Superior temporal gyrus (tissue), 1 donor: ENCODE data around the gene RTL10.
A peak's percentile ranks its signal among the peaks of the same experiment; 100 is the strongest.

ENCODE experiments used
- DNase-seq: peaks from one replicate; pipeline ENCODE4 v3.0.0-alpha.2; 2016; ENCODE audit errors: extremely low spot score

RTL10 gene

DNA sequence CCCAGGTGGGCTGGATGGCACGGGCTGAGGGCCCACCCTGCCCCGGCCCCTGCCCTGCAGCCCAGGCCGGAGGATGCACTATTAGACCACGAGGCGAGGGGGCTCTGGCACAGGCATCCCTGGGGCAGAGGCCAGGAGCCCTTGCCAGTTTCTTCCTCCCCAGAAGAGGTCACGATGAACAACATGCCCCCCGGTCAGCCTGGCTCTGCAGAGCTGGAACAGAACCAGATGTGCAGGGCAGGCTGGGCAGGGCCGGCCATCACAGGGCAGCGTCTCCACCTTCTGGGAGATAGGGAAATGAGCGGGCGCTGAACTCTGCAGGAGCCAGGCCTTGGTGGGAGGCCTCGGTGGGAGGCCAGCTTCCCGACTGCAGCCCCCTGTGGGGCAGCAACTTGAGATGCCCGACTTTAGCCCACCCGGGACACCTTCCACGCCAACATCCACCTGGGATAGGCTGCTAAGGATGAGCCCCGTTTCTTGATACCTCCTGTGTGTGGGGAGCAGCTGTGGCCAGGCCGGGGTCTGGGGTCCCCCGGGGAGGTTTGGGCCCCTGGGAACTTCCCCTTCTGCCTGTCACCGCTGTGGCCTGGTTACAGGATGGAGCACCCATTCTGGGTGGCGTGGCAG, 21.8 kb upstream of the RTL10 start:
- DNase-seq, result no peak

DNA sequence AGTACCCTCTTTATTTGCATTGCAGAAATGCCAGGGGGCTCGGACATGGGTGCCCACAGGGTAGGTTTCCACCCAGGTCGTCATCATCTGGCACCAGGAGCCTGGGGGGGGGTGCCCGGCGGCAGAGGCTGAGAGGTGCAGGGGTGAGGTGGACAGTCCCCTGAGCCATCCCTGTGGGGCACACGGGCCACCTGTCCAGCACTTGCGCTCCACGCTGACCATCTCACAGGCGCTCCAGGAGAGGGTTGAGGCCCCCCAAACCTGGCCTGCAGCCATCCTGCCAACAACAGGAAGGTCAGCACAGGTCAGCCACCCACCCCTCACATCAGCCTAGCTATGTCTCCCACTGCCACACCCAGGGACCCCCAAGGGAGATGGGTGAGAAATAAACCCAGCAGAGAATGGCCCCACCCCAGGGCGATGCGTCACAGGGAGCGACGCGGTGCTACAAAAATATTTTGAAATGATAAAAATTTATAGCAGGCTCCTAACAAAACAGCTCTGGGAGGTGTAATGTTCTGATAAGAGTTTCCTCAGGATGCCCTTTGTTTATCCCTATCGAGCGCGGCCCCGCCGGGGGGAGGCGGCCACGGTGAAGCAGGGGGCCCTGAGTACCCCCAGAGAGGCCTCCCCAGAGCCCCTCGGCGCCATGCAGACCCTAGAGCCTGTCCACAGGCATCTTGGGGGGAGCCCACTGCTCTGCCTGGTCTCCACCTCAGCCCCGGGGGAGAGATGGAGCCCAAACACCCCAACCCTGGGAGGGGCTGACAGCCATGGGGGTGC, 21.0 kb upstream of the RTL10 start:
- DNase-seq, result no peak

DNA sequence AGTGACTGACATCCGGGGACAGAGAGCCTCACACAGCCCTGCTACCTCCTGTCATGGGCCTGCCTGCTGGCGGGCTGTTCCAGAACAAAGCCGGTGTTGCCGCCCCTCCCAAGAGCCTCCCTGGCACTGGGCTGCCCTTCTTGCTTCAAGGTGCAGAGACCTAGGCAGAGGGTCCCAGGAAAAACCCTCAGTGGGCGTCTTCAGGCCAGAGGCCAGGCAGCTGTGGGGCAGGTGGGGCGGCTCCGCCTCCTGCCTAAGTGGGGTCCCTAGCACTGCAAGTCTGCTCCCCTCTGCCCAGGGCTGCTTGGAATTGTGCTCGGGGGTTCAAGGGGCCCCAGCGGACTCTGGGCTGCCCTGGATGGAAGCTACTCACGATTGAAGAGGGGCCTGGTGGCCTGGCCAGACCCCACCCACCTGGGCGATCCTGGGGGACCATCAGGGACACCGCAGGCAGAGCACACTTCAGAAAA, 20.4 kb upstream of the RTL10 start:
- no peak for DNase-seq

DNA sequence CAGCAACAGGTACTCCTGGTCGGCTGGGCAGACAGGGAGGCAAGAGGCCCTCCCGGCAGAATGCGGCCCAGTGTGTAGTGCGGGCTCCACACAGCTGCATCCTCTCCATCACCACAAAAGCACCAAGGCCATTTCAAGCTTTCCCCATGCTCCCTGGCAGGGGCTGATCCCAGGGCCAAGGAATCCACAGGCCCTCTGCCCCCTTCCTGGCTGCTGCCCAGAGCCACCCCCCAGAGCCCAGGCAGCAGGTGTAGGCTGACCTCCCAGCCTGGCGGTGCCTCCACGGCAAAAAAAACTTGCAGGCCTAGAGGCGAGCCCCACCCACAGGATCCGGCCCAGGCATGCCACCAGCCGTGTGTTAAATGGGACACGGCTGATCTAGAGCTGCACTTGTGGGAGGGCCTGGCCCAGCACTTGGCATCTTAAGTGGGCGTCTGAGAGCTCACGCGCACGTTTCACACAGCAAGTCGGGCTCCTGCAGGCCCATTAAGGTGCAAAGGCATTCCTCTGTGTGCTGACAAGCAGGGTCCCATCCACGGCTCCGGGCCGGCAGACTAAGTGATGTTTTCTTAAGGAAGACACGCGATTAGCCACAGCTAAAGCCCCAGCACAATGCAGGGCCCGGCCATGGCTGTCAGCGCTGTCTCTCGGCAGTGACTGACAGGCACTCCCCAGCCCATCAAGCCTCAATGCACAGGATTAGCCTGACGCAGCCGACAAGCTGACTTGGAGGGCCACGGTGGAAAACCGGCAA, 19.8 kb upstream of the RTL10 start:
- no peak for DNase-seq

DNA sequence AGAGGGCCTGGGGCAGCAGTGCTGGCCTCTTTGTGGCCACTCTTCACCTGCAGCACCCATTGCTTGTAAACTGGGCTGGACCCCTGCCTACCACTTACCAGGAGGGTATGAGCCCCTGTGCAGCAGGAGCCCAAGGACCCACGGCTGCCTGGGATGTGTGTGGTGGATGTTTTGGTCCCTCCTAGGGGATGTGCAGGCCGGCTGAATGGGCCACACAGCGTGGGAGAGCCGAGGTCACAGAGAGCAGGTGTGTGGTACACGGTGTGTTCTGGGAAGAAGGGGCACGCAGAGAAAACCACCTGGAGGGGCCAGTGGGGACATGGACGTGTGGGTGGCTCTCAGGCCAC, 19.3 kb upstream of the RTL10 start:
- no peak for DNase-seq

DNA sequence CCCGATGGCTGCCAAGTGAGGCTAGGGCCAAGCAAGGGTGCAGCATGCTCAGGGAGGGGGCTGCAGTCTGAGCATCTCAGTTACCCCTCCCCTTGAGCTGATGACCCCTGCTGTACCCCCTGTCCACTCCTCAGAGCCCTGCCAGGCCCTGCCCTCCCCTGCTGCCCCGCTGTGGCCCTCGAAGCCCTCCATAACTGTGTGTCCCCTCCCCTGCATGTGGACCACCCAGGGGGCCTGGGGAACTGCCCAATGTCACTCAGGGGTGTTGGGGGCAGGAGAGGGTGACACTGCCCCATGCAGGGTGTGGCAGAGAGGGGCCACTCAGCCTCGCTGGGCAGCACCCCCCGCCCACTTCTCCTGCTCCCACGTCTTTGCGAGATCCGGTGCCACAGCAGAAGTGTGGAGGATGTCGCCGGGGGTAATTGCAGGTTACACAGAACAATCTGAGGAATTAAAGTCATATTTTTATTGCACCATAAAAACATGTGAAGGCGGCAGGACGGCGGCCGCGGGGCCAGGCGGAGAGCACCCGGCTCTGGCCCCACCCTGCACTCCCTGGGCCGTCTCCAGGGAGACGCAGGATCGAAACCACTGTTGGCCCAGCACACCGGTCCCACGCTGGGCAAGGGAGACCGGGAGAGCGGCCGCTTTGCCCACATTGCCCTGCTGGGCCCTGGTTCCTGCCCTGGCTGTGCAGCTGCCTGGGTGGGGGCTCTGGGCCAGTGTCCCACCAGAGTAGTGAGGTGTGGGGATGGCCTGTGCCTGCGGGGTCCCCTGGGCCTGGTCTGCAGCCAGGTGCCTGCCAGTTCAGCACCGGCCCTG, 18.7 kb upstream of the RTL10 start:
- DNase-seq, result no peak

DNA sequence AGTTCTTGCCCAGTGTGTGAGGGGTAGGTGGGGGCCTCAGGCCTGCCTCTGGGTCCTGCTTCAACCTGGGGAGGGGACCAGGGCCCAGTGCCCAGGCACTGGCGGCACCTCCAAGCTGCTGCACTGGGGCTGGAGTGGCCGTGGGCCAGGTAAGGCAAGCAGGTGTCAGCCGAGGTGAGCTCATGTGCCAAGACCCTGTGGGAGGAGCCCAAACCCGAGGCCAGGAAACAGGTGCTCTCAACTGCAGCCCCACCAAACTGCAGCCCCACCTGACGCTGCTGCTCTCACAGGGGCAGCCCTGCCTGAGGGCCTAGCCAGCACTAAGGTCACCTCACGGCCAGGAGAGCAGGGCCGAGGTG, 18.1 kb upstream of the RTL10 start:
- DNase-seq, result no peak

DNA sequence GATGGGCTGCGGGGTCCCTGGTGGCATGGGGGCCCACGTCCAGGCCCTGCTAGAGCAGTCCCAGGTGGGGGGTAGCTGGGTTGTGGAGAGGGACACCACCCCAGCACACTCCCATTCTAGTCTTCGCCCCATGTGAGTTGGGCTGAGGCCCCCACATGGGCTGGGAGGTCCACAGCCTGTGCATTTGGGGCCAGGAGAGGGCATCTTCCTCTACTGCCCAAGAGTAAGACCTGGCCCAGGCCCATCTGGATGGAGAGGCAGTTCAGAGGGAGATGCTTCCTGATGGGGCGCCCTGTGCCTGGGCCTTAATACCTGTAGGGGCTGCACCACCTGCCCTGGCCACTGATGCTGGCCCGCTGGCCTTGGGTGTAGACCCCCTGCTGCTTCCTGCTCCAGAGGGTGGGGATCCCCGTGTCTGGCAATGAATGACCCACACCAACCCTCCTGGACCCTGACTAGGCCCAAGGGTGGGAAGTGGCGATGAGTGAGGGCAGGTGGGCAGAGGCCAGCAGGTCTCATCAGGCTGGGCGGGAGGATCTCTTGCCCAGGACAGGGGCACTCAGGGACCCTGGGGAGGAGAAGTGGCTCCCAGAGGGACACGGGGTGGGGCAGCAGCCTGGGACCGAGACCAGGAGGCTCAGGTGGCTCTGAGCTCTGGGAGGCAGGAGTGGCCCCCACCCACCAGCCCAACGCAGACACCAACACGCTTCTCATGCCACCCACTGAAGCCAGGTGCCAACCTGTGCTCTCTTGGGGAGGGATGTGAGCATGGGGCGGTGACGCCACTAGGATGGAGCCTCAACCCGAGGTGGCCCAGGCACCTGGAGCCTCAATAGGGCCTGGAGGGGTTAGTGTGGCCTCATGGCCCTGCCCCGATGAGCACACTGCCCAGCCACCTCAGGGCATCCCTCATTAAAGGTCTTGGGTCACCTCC, 17.4 kb upstream of the RTL10 start:
- DNase-seq, result no peak

DNA sequence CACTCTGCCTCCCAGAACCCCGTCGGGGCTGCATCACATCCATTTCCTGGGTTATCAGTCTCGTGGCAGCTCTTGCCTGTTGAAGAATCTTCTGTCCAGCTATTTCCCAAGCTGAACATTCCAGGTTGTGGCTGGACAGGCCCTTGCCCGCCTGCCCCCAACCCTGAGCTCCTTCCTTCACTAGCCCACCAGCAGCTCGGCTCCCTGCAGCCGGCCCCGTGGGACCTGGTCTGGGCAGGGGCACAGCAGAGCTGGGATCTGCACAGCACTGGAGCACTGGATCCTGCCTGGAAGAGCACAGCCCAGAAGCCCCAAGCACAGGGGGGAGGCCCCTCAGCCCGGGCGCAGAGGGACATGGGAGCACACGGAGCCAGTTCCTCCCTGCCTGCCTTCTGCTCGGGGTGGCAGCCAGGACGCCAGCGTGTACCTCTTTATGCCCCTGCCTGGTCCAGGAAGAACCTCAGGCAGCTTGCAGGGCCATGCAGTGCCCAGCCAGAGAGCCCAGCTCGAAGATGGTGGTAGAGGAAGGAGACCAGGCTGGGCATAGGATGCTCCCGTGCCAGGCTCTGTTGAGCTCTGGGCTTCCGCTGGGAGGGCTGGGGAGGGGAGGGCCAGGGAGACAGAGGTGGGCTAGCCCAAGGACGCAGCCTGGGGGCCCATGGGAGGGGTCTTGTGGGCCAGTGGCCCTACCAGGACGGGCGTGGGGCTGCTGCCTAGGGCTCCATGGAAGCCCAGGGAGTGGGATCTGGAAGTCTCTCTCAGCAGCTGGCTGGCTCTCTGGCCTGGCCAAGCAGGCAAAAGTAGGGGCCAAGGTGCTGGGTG, 16.6 kb upstream of the RTL10 start:
- DNase-seq, result no peak

DNA sequence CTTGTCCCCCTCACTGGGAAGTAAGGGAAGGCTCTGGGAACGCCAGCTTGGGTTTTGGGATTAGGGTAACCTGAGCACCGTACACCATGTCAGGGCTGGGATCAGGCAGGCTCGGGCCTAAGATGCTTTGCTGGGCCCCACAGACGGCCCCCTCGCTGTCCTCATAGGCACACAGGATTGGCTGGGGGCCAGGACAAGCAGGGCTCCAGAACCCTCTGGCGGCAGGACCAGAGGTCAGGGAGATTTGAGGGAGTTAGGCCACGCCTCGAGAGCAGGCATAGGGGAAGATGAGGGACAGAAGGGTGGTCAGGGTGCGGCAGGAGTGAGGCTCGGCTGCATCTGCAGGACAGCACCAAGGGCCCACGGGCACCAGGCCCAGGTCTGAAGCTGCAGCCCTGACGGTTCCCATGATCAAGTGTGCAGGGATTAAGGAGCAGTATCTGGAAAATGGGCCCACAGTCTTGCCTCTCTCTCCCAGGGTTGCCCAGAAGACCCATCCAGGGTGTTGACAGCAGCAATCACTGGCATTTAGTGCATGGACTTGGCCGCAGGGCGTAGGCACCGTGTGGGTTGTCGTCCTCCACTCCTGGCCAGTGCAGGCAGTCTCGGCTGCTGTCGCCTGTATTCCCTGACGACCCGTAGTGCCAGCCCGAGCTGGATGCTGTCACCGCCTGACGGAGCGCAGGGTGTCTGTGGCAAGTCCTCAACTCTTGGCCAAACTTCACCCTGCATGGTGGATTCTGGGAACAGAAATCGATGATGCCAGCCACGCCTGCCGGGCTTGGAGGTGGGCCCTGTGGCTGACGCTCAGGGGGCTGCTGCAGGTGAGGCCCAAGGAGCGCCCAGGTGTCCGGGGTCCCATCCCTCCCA, 15.7 kb upstream of the RTL10 start:
- no peak for DNase-seq

DNA sequence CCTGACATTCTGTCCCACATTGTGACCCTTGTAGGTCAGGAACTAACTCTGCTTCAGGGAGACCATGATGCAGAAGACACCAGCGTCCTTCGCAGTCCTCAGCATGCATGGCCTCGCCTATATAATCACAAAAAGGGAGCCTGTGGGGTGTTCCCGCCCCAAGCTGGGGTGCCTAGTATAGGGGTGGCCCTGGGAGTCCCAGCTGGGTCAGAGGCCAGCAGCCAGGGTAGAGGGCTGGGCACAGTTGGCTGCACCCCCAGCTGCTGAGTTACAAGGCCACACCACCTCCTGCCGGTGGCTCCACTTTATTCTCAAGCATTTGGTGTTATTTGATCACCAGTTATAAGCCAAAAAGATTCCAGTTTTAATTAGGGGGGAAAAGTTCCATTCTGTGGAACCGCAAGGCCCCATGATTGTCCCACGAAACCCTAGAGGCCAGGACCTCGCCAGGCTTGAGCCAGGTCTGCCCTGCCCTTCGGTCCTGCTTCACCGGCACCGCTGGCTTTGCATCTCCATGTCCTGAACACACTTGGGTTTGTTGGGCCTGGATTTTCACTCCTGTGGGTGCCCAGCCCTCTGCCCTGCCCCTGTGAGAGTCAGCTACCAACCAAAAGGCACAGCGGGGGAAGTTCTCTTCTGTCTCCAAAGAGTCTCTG, 15.0 kb upstream of the RTL10 start:
- DNase-seq, result no peak

DNA sequence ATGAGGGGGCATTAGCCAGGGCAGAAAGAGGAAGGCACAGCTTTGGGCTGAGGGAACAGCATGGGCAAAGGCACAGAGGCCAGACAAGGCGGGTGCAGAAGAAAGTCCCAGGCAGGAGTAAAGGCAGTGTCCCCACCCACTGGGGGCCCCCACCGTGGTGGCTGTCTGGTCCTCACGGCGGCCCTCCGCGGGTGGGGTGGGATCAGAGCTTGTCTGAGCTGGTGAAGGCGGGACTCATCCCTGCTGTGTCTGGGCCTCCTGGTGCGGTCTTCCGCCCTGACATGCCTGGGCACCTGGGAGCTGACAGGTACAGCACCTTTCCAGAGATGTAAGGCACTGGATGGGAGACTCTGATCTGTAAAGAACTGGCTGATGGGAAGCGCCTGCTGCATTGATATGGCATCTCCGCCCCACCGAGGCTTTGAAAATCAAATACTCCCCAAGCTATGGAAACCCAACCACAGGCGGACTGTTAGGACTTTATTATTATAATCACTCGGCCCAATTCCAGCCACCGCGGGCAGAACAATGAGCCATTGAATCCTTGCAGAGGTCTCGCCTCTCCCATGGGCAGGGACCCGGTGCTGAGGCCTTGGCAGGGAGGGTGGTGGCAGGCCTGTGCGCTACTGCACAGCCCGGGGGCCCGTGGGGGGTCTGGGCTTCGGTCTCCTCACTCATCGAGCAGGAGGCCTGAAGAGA, 14.2 kb upstream of the RTL10 start:
- peak; percentile 68 for DNase-seq

DNA sequence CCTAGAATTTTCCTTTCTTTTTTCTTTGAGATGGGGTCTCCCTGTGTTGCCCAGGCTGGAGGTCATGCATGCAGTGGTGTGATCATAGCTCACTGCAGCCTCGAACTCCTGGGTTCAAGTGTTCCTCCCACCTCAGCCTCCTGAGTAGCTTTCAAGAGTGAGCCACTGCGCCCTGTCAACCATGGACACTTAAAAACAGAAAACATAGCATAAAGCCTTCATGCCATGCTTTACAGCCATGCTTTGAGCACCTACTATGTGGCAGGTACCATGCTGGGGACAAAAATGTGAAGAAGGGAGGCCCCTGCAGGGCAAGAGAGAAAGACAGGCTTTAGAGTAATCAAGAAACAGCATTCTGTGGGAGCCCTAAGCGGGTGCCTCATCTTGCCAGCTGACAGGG, 13.7 kb upstream of the RTL10 start:
- no peak for DNase-seq

DNA sequence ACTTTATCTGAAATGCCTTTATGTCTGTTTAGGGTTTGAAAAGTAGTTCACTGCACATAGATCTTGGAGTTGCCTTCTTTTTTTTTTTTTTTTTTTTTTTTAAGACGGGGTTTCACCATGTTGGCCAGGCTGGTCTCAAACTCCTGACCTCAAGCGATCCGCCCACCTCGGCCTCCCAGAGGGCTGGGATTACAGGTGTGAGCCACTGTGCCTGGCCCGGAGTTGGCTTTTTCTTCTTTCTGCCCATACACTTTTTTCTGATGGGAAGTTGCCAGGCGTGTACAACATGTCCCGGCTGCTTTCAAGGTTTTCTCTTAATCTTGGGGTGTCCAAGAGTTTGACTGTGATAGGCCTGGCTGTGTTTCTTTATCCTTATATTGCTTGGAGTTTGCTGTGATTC, 12.9 kb upstream of the RTL10 start:
- no peak for DNase-seq

DNA sequence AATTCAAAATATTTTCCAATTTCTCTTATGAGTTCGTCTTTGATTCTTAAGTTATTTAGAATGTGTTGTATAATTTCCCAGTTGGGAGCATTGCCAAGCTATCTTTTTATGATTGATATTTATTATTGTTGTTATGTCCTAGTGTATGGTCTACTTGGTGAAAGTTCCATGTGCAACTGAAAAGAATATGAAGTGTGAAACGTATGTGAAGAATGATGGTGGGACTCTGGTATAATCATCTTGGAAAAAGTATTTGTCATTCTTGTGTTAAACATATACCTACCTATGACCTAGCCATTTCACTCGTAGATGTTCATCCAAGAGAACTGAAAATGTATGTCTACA, 12.0 kb upstream of the RTL10 start:
- no peak for DNase-seq

DNA sequence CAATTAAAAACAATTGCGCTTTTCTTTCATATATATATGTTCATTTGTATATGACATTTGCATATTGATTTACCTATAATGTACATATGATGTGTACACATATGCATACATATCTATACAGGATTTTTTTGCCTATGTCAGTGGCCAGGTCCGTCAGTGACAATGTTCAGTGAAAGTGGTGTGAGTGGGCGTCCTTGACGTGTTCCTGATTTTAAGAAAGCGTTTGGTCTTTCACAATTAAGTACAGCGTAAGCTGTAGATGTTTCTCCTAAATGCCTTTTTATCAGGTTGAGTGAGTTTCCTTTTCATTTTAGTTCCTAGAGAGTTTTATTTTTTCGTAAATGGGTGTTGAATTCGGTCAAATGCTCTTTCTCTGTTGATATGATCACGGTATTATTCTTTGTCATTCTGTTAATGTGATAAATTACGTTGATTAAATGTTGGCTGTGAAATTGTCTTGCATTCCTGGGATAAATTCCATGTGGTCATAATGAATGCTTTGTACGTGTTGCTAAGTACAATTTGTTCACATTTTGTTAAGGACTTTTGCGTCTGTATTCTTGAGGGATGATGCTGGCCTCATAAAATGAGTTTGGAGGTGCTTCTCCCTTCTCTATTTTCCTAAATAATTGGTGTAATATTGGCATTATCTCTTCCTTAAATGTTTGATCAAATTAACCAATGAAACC, 10.6 kb upstream of the RTL10 start:
- DNase-seq, result no peak

DNA sequence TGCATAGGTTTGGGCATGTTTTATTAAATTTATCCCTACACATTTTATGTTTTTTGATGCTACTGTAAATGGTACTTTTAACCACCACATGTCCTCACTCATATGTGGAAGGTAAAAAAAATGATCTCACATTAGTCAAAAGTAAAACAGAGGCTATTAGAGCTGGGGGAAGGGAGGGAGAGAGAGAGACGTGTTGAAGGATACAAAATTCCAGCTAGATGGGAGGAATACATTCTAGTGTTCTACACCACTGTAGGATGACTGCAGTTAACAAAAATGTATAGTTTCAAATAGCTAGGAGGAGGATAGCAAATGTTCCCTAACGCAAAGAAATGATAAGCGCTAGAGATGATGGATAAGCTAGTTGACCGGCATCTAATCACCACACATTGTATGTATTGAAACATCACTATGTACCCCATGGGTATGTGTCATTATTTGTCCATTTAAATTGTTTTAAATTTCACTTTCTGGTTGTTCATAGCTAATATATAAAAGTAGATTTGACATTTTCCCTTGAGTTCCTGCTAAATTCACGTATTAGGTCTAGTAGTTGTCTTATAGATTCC, 9.9 kb upstream of the RTL10 start:
- no peak for DNase-seq
